Measurements from ENCODE around the gene AFM. TPM values are rescaled to one million over a fixed set of nuclear protein-coding genes. Genes with fewer than 3 reads are reported as not detected.
"Not testable (repeated sequence)": the region's sequence is repeated elsewhere in the genome, so short reads cannot be mapped to it uniquely, and the experiment has no call there.

Gene AFM
- total RNA-seq, 6 experiments from 2014 or later: not detected

- H3K9me3 Mint-ChIP-seq: no peaks in the 10 kb centered on the region
- TF ChIP-seq CTCF (IDR thresholded peaks at IDR 0.05): no peak
- H3K27ac Mint-ChIP-seq: no peak overlapping the region
- no peak for DNase-seq
- no peak overlapping the region for H3K4me3 Mint-ChIP-seq
- no peaks in the 10 kb centered on the region; the same call in 1 of the 2 replicates for H3K4me1 Mint-ChIP-seq (ENCODE audit: low read depth)
- H3K36me3 Mint-ChIP-seq (ENCODE audit: low read depth): no peaks in the 10 kb centered on the region
- peaks cover 1% of the 10 kb centered on the region; the same call in 1 of the 2 replicates for H3K27me3 Mint-ChIP-seq (ENCODE audit: insufficient read depth)
Observed at GRCh38 chr4:73541251-73541650, 59.7 kb downstream of the AFM start.

- no peak for TF ChIP-seq CTCF (IDR thresholded peaks at IDR 0.05)
- DNase-seq: no peak
- Mint-ChIP-seq H3K9me3 (no peaks in the 10 kb centered on the region), H3K27me3 (ENCODE audit: insufficient read depth) (peaks cover 4% of the 10 kb centered on the region), H3K4me1 (ENCODE audit: low read depth) (no peaks in the 10 kb centered on the region; the same call in 1 of the 2 replicates), H3K4me3 (no peak overlapping the region), H3K27ac (no peak overlapping the region), H3K36me3 (ENCODE audit: low read depth) (no peaks in the 10 kb centered on the region)
Observed at GRCh38 chr4:73544620-73545019, 63.1 kb downstream of the AFM start.

- H3K9me3 Mint-ChIP-seq; H3K36me3 Mint-ChIP-seq (ENCODE audit: low read depth); DNase-seq; H3K27me3 Mint-ChIP-seq (ENCODE audit: insufficient read depth); H3K4me3 Mint-ChIP-seq; H3K4me1 Mint-ChIP-seq (ENCODE audit: low read depth); H3K27ac Mint-ChIP-seq: not testable (repeated sequence)
Observed at GRCh38 chr4:73550865-73551264, 69.3 kb downstream of the AFM start.

Other genes starting within 250 kb of the AFM start
- 10 to 100 TPM; 51.7 to 61.0 (median 56.4) TPM for gene ANKRD17, start 222.9 kb upstream of the AFM start, total RNA-seq (2021; fragmentation: NEBNext Ultra II Directional; extraction: Animal tissue kit (Norgen Biotek cat#: 25700))
- gene ALB, start 77.5 kb upstream of the AFM start, total RNA-seq (2021; fragmentation: NEBNext Ultra II Directional; extraction: Animal tissue kit (Norgen Biotek cat#: 25700)): not detected
- gene AFP, start 45.5 kb upstream of the AFM start, total RNA-seq (2021; fragmentation: NEBNext Ultra II Directional; extraction: Animal tissue kit (Norgen Biotek cat#: 25700)): 1 to 10 TPM; 1.6 to 2.9 (median 2.5) TPM
- not detected for gene RASSF6, start 138.7 kb downstream of the AFM start, total RNA-seq (2021; fragmentation: NEBNext Ultra II Directional; extraction: Animal tissue kit (Norgen Biotek cat#: 25700))